Hematopoietic multipotent progenitor cell (in vitro differentiated cells): Measurements from ENCODE around the gene KNCN. TPM values are rescaled to one million over a fixed set of nuclear protein-coding genes. Genes with fewer than 3 reads are reported as not detected.

ENCODE experiments used
- DNase-seq, 3 donors: peaks; one replicate each; pipeline ENCODE4 v3.0.0-alpha.2; 2011 to 2015; ENCODE audit warnings: low read depth in 2 of 3, low spot score in 2 of 3
- total RNA-seq: library from RNA; depleted of rRNA; stranded (reverse); fragments of >200 nt; gene quantifications from one replicate; pipeline ENCODE4 v1.2.3, GENCODE V29; 2012

Gene KNCN
- total RNA-seq, 1 donor = not detected

DNA sequence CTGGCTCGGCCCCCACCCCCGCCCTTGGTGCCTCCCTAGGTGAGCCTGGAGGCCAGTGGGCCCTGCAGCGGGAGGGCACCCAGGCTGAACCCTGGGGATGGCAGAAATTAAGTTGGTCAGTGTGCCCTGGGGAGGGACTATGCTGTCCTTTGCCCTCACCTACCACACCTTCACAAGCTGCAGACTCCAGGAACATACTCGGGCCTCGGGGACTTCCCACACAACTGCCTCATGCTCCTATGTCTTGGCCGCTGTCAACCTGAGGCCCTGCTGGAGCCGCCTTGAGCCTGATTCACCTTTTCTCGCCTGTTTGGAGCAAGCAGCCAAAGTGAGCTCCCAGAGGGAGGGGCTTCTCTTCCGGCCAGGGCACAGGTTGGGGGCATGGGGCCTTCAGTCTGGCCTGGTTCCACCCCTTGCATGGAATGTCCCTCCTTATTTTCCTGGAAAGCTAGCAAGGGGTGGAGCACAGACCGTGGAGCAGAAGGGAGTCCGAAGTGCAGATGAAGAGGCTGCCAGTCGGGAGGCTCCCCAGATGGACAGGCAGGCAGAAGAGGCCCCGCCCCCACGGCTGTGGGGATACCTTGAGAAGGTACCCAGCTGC lies 24.7 kb downstream of the KNCN start:
- no peak for DNase-seq

- no peak for DNase-seq
These were observed 25.3 kb downstream of the KNCN start for GRCh38 chr1:46526013-46526690.

GRCh38 chr1:46525253-46525983 lies 26.0 kb downstream of the KNCN start:
- DNase-seq = no peak

- DNase-seq = no peak
These were observed 26.6 kb downstream of the KNCN start for GRCh38 chr1:46524843-46525242.

DNA sequence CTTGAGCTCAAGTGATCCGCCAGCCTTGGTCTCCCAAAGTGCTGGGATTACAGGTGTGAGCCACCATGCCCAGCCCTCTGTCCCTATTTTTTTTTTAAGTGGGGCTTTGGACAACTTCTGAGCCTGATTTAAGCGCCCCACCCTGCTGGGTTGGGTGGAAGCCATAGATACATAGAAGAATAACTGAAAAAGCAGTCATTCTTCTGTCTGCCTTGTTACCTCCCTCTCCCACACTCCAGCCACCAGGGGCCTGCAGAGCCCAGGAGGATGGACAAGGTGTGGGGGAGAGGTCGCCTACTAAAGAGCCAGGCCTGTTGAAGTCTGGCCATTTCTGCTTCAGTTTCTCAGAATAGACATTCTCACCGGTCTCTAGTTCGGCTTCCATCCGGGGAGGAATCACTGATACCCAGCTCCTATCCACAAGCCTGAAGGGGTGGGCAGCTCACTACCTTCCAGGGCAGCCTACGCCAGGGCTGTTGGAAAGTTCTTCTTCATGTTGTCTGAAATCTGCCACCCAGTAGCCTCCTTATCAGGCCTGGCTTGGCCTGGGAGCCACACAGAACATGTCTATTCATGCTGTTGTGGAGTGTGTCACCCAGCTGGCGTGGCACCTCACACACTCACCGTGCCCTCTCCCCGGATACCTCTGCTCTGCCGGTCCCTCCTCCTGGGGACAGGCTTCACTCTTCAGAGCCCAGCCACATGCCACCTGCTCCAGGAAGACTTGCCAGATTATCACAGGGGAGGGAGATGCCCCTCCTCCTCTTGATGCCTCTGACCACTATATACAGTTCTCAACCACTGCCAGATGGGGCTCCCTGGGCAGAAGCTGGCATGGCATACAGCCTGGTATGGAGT lies 27.7 kb downstream of the KNCN start:
- no peak for DNase-seq

DNA sequence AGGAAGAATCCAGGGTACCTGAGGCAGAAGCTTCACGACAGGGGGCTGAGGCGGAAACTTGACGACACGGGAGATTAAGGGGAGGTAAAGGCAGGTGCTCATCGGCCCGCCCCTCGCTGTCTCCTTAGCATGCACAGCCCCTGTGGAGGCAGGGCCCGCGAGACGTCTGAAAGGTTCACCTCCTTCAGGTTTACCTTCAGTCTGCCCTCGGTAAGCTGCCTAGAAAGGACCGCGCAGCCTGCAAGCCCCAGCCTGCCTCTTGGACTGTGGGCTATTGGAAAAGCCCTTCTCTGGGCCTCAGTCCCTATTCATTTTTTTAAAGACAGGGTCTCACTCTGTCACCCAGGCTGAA lies 28.5 kb downstream of the KNCN start:
- no peak for DNase-seq

GRCh38 chr1:46522184-46522968 lies 29.1 kb downstream of the KNCN start:
- DNase-seq = peak in 2 of 3 donors; percentile 51 to 76

DNA sequence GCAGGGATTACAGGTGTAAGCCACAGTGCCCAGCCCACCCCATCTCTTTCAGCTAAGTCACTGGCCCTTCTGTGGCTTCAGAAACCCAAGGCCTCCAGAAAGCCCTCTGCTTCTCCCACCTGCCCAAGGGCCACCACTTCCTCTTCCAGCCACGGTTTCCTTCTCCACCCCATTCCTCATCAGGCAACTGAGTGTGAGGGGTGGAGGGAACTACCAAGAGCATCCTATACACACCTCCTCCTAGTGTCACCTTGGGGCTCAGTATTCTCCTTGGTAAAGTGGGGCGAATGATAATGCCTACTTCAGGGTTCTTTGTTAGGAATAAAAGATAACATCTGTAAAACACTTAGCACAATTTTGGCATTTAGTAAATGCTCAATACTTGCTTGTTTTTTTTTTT lies 30.0 kb downstream of the KNCN start:
- peak in 1 of 3 donors; percentile 23 for DNase-seq

DNA sequence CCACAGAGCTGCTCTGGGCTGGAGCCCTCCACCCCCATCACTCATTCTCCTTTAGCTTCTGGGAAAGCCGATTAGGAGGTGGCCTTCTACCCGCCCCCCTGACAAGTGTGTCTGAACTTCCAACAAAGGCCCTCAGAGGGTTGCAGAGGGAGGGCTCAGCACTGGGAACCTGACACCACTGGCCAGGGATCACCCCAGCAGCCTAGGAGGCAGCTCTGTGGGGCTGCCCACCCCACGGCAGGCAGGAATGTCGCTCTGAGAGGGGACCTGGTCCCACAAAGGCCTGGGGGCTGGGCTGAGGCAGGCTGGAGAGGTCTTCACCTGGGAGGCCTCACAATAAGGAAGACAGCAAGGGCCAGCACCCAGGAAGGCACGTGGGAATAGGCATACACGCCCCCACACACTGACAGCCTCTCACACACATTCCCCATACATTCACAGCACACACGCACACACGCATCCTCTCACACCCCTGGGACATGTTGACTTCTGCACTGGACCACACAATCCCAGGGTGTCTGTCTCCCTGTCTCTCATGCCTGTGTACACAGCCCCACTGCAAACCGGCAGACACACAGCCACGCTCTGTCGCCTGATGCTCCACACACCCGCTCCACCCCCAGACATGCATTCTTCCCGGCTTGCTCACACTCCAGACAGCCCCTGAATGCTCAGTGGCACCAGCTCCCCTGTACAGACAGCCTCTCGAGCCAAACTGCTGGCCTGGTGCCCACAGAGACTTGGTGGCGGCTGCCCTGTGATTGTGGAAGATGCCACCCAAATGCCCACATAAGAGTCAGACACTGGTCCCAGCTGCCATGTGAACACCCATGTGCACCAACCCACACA lies 31.2 kb downstream of the KNCN start:
- no peak for DNase-seq

DNA sequence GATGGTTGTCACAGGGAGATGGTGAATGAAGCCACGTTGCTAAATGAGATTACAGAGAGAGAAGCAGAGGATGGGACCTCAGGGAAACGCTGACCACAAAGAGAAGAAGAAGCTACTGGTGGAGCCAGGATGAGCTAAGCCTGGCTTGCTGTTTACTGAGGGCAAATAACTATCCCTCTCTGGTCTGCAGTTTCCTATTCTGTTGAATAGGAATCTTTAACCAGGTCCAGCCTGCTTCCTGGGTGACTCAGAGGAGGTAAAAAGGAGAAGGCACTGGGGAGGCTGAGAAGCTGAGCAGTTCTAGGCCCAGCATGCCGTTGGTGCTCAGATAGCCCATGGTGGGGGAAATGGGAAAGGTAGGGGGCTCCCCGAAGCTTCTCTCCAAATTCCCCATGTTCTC lies 32.2 kb downstream of the KNCN start:
- DNase-seq = no peak

- no peak for DNase-seq
These were observed 33.4 kb downstream of the KNCN start for GRCh38 chr1:46517932-46518498.

DNA sequence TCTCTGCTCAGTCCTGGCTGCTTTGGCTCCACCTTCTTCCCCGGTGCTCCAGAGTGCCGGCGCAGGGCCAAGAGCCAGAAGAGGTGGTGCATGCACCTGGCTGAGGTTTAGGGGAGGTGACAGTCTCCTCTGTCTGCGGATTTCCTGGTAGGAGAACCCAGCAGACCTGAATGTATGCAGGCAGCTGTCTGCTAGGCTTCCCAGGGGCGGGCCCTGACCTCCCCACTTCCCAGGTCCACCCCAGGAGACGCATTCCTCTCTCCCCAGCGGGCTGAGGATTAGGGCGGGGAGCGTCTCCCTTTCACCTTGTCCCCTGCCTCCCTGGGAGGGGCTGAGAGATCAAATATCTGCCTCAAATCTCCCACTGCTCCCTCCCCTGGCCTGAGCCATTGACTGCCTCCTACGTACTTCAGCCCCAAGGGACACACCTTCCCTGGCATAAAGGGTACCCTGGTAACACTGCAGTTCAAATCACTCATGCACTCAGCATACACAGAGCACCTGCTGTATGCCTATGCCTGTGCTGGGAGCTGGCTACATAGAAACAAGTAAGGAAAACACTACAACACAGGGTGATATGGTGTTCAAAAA lies 34.3 kb downstream of the KNCN start:
- no peak for DNase-seq

DNA sequence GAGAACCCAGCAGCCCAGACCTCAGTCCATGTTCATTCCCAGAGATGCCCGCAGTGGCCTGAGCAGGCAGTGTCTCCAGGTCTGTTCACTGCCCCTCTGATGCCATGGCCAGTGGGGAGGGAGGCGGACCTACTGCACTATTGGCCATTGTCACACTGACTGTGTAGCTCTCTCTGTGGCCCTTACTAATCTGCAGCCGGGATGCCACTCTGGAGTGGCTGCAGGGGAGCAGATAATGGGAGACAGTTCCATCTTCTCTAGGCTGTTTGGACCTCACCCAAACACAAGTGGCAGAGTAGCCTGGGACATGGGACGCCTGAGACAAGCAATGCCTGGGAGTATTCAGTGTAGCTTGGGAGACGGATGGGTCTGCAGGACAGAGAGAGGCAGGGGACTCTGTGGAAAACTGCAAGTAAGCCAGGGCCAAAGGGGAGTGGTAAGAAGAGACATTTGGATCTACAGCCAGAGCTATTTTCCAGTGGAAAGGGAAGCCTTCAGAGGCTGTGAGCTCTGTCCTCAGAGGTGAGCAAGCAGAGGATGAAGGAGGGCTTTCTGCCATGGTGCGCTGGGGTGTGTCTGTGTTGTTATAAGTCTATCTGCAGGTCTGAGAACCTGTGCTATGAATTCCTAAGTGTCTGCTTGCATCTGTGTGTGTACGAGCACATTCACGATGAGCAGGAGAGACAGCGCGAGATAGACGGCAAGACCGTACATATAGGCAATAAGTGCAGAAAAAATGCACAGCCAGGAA lies 35.1 kb downstream of the KNCN start:
- no peak for DNase-seq

DNA sequence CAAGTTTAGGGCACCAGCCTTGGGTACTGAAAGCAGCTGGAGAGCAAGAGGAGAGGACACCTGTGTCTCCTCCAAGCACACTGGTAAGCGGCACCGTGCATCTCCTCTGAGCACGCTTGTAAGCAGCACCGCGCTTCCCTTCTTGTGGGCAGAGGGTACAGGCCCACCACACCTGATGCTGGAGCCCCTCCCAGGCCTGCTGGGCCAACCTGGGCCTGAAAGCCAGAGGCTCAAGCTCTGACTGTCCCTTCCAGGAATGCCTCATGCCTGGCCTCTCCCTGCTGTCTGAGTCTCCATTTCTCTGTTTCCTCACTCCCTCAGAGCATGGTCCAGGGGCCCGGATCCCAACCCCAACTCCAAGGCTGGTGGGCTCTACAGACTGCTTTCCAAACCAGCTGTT lies 35.9 kb downstream of the KNCN start:
- DNase-seq = no peak

DNA sequence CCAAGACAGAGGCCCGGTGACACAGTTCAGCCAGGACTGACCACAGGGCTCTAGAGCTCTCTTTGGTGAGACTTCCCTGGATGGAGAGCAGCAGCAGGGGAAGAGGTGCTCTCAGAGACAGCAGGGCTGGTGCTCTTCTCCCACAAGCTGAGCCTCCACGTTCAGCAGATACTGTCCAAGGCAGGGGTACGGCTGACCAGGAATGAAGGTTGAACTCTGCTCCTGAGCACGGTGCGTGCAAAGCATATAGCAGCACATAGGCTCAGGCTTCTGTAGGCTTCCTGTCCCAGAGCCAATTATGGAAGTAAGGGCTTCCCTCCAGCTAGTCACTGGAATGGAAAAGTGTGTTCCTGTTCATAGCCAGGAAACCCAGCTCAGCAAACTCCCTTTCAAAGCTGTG lies 37.9 kb downstream of the KNCN start:
- DNase-seq = no peak

GRCh38 chr1:46512792-46513190 lies 38.7 kb downstream of the KNCN start:
- no peak for DNase-seq

- DNase-seq = no peak
These were observed 39.2 kb downstream of the KNCN start for GRCh38 chr1:46512135-46512791.

DNA sequence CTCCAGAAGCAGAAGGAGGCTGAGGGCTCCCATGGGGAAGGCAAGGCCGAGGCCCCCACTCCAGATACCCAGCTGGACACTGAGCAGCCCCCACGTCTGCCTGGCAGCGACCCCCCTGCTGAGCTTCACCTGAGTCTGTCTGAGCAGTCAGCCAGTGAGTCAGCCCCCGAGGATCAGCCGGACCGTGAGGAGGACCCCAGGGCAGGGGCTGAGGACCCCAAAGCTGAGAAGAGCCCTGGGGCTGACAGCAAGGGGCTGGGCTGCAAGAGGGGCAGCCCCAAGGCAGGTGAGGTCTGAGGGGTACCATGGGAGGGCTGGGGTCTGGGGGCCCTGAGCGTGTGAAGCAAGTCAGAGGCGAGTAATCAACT lies 40.5 kb downstream of the KNCN start:
- no peak for DNase-seq
